Measurements from ENCODE around the gene AUTS2. TPM values are rescaled to one million over a fixed set of nuclear protein-coding genes. Genes with fewer than 3 reads are reported as not detected.
"Not testable (repeated sequence)": the region's sequence is repeated elsewhere in the genome, so short reads cannot be mapped to it uniquely, and the experiment has no call there.

The AUTS2 gene
- total RNA-seq, 4 donors from 2014 or later: 29.8 to 114 (median 59.4) TPM

GRCh38 chr7:70361821-70362220 is 763.5 kb downstream of the AUTS2 start:
- no peaks in the 10 kb centered on the region for H3K4me1 ChIP-seq
- H3K4me3 ChIP-seq: no peak overlapping the region
- in situ Hi-C loops (cut with MboI; ENCODE audit: low pct_ligation_motif_present in 1 of 4, low pct_unique_long_range_greater_than_20kb in 1 of 4, low sequenced_read_pairs in 3 of 4) (no loop called here), intact Hi-C loops (cut with DNase I; ENCODE audit: low total_unique reads) (no loop called here)
- TF ChIP-seq EP300 (IDR thresholded peaks at IDR 0.05; ENCODE audit: low read depth): no peak
- TF ChIP-seq POLR2A (IDR thresholded peaks at IDR 0.05): no peak
- TF ChIP-seq POLR2AphosphoS5 (IDR thresholded peaks at IDR 0.05): no peak
- no peak for TF ChIP-seq CTCF (IDR thresholded peaks at IDR 0.05)
- no peaks in the 10 kb centered on the region for H3K27me3 ChIP-seq
- WGBS, 2 donors (ENCODE audit: low coverage in 1 of 2): 54% methylated on average over 1 of the region's 1 CpG; no CpG with 5 or more reads in 1 of the 2 donors
- no peak for DNase-seq
- H3K36me3 ChIP-seq: no peaks in the 10 kb centered on the region
- no peaks in the 10 kb centered on the region for H3K9me3 ChIP-seq
- no peak overlapping the region for H3K27ac ChIP-seq

- H3K27me3 ChIP-seq; in situ Hi-C loops (cut with MboI; ENCODE audit: low pct_ligation_motif_present in 1 of 4, low pct_unique_long_range_greater_than_20kb in 1 of 4, low sequenced_read_pairs in 3 of 4); H3K27ac ChIP-seq; intact Hi-C loops (cut with DNase I; ENCODE audit: low total_unique reads); H3K9me3 ChIP-seq; H3K4me3 ChIP-seq; H3K36me3 ChIP-seq; H3K4me1 ChIP-seq; DNase-seq: not testable (repeated sequence)
- WGBS, 2 donors (ENCODE audit: low coverage in 1 of 2): 91 to 92% methylated on average over 3 of the region's 3 CpGs
Observed at GRCh38 chr7:70364393-70364792, 766.1 kb downstream of the AUTS2 start.

DNA sequence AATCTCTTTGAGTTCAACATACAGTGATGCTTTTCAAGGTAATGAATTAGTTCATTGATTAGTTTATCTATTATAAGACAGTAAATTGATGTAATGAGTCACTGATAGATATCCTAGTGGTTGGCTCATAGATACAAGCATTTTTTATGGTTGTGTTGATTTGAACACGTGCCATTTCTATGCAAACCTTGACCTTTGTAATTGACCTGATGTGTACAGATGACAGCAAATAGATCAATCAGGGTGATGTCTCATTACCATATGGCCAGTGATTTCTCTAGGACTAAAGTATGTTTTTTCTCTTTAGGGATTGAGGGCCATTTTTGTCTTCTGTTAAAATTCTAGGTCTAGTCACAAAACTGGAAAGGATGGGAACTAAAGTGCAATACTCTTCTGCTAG is 773.4 kb downstream of the AUTS2 start:
- DNase-seq: no peak
- no peaks in the 10 kb centered on the region for H3K27me3 ChIP-seq
- intact Hi-C loops (cut with DNase I; ENCODE audit: low total_unique reads) (no loop called here), in situ Hi-C loops (cut with MboI; ENCODE audit: low pct_ligation_motif_present in 1 of 4, low pct_unique_long_range_greater_than_20kb in 1 of 4, low sequenced_read_pairs in 3 of 4) (no loop called here)
- no peaks in the 10 kb centered on the region for H3K9me3 ChIP-seq
- H3K4me1 ChIP-seq: peaks cover 0 to 5% (median 0%) of the 10 kb centered on the region in 4 donors
- H3K4me3 ChIP-seq: no peak overlapping the region
- TF ChIP-seq POLR2A (IDR thresholded peaks at IDR 0.05): no peak
- TF ChIP-seq POLR2AphosphoS5 (IDR thresholded peaks at IDR 0.05): no peak
- TF ChIP-seq CTCF (IDR thresholded peaks at IDR 0.05): no peak
- TF ChIP-seq EP300 (IDR thresholded peaks at IDR 0.05; ENCODE audit: low read depth): no peak
- H3K27ac ChIP-seq: no peak overlapping the region
- no peaks in the 10 kb centered on the region for H3K36me3 ChIP-seq
- WGBS, 2 donors (ENCODE audit: low coverage in 1 of 2): 42 to 58% methylated on average over 1 of the region's 1 CpG

- no peak for TF ChIP-seq POLR2A (IDR thresholded peaks at IDR 0.05)
- TF ChIP-seq POLR2AphosphoS5 (IDR thresholded peaks at IDR 0.05): peak in 1 of 3 donors; percentile 7
- no peak for TF ChIP-seq EP300 (IDR thresholded peaks at IDR 0.05; ENCODE audit: low read depth)
- Histone ChIP-seq H3K9me3 (no peaks in the 10 kb centered on the region), H3K36me3 (no peaks in the 10 kb centered on the region), H3K4me3 (no peak overlapping the region), H3K4me1 (peaks cover 0 to 5% (median 0%) of the 10 kb centered on the region in 4 donors), H3K27ac (no peak overlapping the region), H3K27me3 (no peaks in the 10 kb centered on the region)
- in situ Hi-C loops (cut with MboI; ENCODE audit: low pct_ligation_motif_present in 1 of 4, low pct_unique_long_range_greater_than_20kb in 1 of 4, low sequenced_read_pairs in 3 of 4): no loop called here
- WGBS, 2 donors (ENCODE audit: low coverage in 1 of 2): 65 to 68% methylated on average over 6 of the region's 6 CpGs
- intact Hi-C loops (cut with DNase I; ENCODE audit: low total_unique reads): no loop called here
- DNase-seq: no peak
Observed at GRCh38 chr7:70372768-70373515, 774.7 kb downstream of the AUTS2 start.

DNA sequence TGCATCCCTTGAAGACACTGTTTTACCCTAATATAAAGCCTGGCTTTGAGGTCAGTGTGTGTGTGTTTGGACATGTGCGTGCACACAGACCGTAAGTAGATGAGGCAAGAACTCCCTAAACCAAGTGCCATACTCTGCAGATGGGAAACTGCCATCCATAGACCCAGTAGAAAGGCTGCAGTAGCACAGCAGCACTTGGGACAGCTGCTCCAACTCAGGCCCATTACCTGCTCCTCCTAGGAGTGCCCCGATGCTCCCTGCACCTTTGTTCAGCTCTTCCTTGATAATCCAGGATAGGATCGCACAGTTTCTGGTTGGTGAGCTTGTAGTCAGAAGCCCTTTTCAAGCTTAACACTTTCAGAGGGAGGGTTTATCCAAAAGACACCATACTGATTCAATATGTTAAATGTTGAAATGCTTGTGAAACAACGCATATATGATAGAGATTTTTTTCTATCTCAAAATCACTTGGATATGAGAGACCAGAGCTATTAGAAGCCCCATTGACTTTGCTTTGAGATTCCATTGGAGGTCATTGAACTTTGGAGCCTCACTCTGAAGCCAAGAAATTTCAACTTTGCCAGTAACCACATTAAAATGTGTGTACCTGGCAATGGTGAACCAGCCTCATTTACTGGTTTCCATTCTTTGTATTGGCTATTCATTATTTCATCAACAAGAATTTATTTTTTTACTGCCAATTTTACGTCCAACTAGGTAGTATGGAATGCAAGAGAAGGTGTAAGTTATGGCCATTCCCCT is 776.7 kb downstream of the AUTS2 start:
- intact Hi-C loops (cut with DNase I; ENCODE audit: low total_unique reads) (no loop called here), in situ Hi-C loops (cut with MboI; ENCODE audit: low pct_ligation_motif_present in 1 of 4, low pct_unique_long_range_greater_than_20kb in 1 of 4, low sequenced_read_pairs in 3 of 4) (no loop called here)
- Histone ChIP-seq H3K27ac (no peak overlapping the region), H3K9me3 (no peaks in the 10 kb centered on the region), H3K27me3 (no peaks in the 10 kb centered on the region), H3K36me3 (no peaks in the 10 kb centered on the region), H3K4me3 (no peak overlapping the region), H3K4me1 (peaks cover 0 to 5% (median 0%) of the 10 kb centered on the region in 4 donors)
- TF ChIP-seq POLR2AphosphoS5 (IDR thresholded peaks at IDR 0.05) (no peak), CTCF (IDR thresholded peaks at IDR 0.05) (no peak), EP300 (IDR thresholded peaks at IDR 0.05; ENCODE audit: low read depth) (no peak), POLR2A (IDR thresholded peaks at IDR 0.05) (no peak)
- DNase-seq: no peak
- WGBS, 2 donors (ENCODE audit: low coverage in 1 of 2): 93 to 100% methylated on average over 2 to 6 of the region's 6 CpGs
